ENCODE measurements around the gene PTPRM. TPM values are rescaled to one million over a fixed set of nuclear protein-coding genes. Genes with fewer than 3 reads are reported as not detected.

PTPRM gene
- polyA plus RNA-seq, 1 of the 3 experiments (the other 2 are of a cell fraction): 16.0 TPM

GRCh38 chr18:7619676-7620075 lies 52.6 kb downstream of the PTPRM start:
- Histone ChIP-seq H2AFZ (ENCODE audit: low read depth) (no peak overlapping the region), H3K27me3 (ENCODE audit: insufficient read depth) (no peaks in the 10 kb centered on the region), H3K9me2 (no peaks in the 10 kb centered on the region), H3F3A (replicated peaks; ENCODE audit: insufficient read depth) (no peaks in the 10 kb centered on the region), H3K79me2 (ENCODE audit: insufficient read depth) (no peaks in the 10 kb centered on the region), H3K4me1 (ENCODE audit: control insufficient read depth in 1 of 2, insufficient read depth in 2 of 2, low read depth in 1 of 2, low read length in 1 of 2) (peaks cover 0 to 13% of the 10 kb centered on the region in 2 experiments; a peak in 2 of 4 replicates), H3K27ac (ENCODE audit: low read depth in 2 of 2, low read length in 1 of 2) (no peak overlapping the region), H4K20me1 (ENCODE audit: insufficient read depth) (no peaks in the 10 kb centered on the region), H3K4me2 (no peak overlapping the region), H3K9ac (no peak overlapping the region), H3K9me3 (no peaks in the 10 kb centered on the region), H3K36me3 (replicated peaks in 1 of 2; ENCODE audit: control insufficient read depth in 1 of 2, insufficient read depth in 2 of 2, low read length in 1 of 2) (no peaks in the 10 kb centered on the region), H3K4me3 (ENCODE audit: low read depth in 2 of 2, low read length in 1 of 2) (no peak overlapping the region)
- POLR2A ChIA-PET: no interaction called here
- TF ChIP-seq NRF1 (IDR thresholded peaks at IDR 0.05; ENCODE audit: low read depth, low read length) (no peak), TAF1 (IDR thresholded peaks at IDR 0.05; ENCODE audit: borderline replicate concordance, low read depth, low read length) (no peak), JUND (IDR thresholded peaks at IDR 0.05) (no peak), MAX (IDR thresholded peaks at IDR 0.05; ENCODE audit: low read depth) (no peak), CTCF (IDR thresholded peaks at IDR 0.05) (no peak), EZH2phosphoT487 (IDR thresholded peaks at IDR 0.05; ENCODE audit: borderline replicate concordance, low read depth) (no peak), USF2 (IDR thresholded peaks at IDR 0.05; ENCODE audit: borderline replicate concordance, low read depth, low read length) (no peak), IRF3 (IDR thresholded peaks at IDR 0.05; ENCODE audit: low read depth, low read length) (no peak), GATA2 (CRISPR knock-in tag; IDR thresholded peaks at IDR 0.05) (no peak), ELF1 (IDR thresholded peaks at IDR 0.05) (no peak), FOSL2 (IDR thresholded peaks at IDR 0.05; ENCODE audit: borderline replicate concordance, low read depth) (no peak), ZBTB33 (IDR thresholded peaks at IDR 0.05; ENCODE audit: borderline replicate concordance, low read depth) (no peak), FOXM1 (IDR thresholded peaks at IDR 0.05; ENCODE audit: low read depth) (no peak), REST (IDR thresholded peaks at IDR 0.05; ENCODE audit: low read depth, low read length) (no peak), RXRA (IDR thresholded peaks at IDR 0.05; ENCODE audit: borderline replicate concordance, low read depth) (no peak), SIN3A (IDR thresholded peaks at IDR 0.05; ENCODE audit: borderline replicate concordance, low read depth, low read length) (no peak), EP300 (IDR thresholded peaks at IDR 0.05; ENCODE audit: borderline replicate concordance in 1 of 2, low read depth in 1 of 2, low read length in 1 of 2) (no peak), NFIC (IDR thresholded peaks at IDR 0.05; ENCODE audit: borderline replicate concordance) (no peak), RAD21 (IDR thresholded peaks at IDR 0.05; ENCODE audit: low read length) (no peak), POLR2AphosphoS5 (IDR thresholded peaks at IDR 0.05; ENCODE audit: low read depth, low read length) (no peak)
- WGBS (ENCODE audit: low lambda C conversion rate): 52% methylated on average over 6 of the region's 7 CpGs
- CTCF ChIA-PET: interaction anchor here (0.5 to 1.1 kb wide), 3 partner anchors 9 to 53 kb away, joined by 3 to 6 read pairs (median 3); partner anchors contain the start of gene PTPRM
- no peak for DNase-seq
